H9 (cell line): ENCODE results near the gene PRSS21. TPM values are rescaled to one million over a fixed set of nuclear protein-coding genes. Genes with fewer than 3 reads are reported as not detected.
A peak's percentile ranks its signal among the peaks of the same experiment; 100 is the strongest.

Experiments used
- DNase-seq: peaks from one replicate; pipeline ENCODE4 v3.0.0-alpha.2; 2017
- H2AFZ ChIP-seq: one replicate; pipeline ENCODE4 v1.6.1; 2013; ENCODE audit warnings: mild to moderate bottlenecking, low read length, control low read depth, moderate library complexity
- H2AK5ac ChIP-seq: 2 replicates; pipeline ENCODE4 v1.6.1; 2013; ENCODE audit warnings: low read length, control low read depth, mixed read lengths; ENCODE audit not compliant: insufficient read length
- H2BK120ac ChIP-seq: one replicate; pipeline ENCODE4 v1.6.1; 2013; ENCODE audit warnings: low read depth, mild to moderate bottlenecking, low read length, control low read depth, inconsistent platforms; ENCODE audit not compliant: poor library complexity, severe bottlenecking
- H2BK12ac ChIP-seq: 2 replicates; pipeline ENCODE4 v1.6.1; 2013; ENCODE audit warnings: low read length, control low read depth, mixed read lengths, low read depth; ENCODE audit not compliant: insufficient read length
- H2BK15ac ChIP-seq: 2 replicates; pipeline ENCODE4 v1.6.1; 2013; ENCODE audit warnings: low read depth, low read length, control low read depth
- H2BK20ac ChIP-seq: one replicate; pipeline ENCODE4 v1.6.1; 2013; ENCODE audit warnings: low read depth, mild to moderate bottlenecking, low read length, control low read depth, inconsistent platforms; ENCODE audit not compliant: poor library complexity, severe bottlenecking
- H2BK5ac ChIP-seq: 2 replicates; pipeline ENCODE4 v1.6.1; 2013; ENCODE audit warnings: low read length, control low read depth, mixed read lengths; ENCODE audit not compliant: insufficient read length
- H3K14ac ChIP-seq: 2 replicates; pipeline ENCODE4 v1.6.1; 2013; ENCODE audit warnings: low read length, control low read depth; ENCODE audit not compliant: insufficient read depth
- H3K18ac ChIP-seq: 2 replicates; pipeline ENCODE4 v1.6.1; 2013; ENCODE audit warnings: low read depth, mild to moderate bottlenecking, mixed read lengths, low read length, control low read depth; ENCODE audit not compliant: insufficient read length
- H3K23ac ChIP-seq: 2 replicates; pipeline ENCODE4 v1.6.1; 2013; ENCODE audit warnings: low read length, control low read depth, mixed read lengths, low read depth; ENCODE audit not compliant: insufficient read length
- H3K23me2 ChIP-seq: 2 replicates; pipeline ENCODE4 v1.6.1; 2013; ENCODE audit warnings: low read depth, mild to moderate bottlenecking, mixed read lengths, low read length, control low read depth; ENCODE audit not compliant: insufficient read length, poor library complexity, severe bottlenecking
- H3K27ac ChIP-seq: 2 replicates; pipeline ENCODE4 v1.5.1; 2013; ENCODE audit warnings: low read length, control low read depth, mixed read lengths, low read depth; ENCODE audit not compliant: insufficient read length
- H3K27me3 ChIP-seq: 2 replicates; pipeline ENCODE4 v1.6.1; 2013; ENCODE audit warnings: low read length, control low read depth, inconsistent platforms; ENCODE audit not compliant: insufficient read depth
- H3K4ac ChIP-seq: 2 replicates; pipeline ENCODE4 v1.6.1; 2013; ENCODE audit warnings: low read depth, mild to moderate bottlenecking, control low read depth, inconsistent platforms, low read length, moderate library complexity
- H3K4me1 ChIP-seq: 2 replicates; pipeline ENCODE4 v1.6.1; 2013; ENCODE audit warnings: low read length, control low read depth, inconsistent platforms; ENCODE audit not compliant: insufficient read depth
- H3K4me2 ChIP-seq: 2 replicates; pipeline ENCODE4 v1.6.1; 2013; ENCODE audit warnings: low read length, control low read depth, mixed read lengths; ENCODE audit not compliant: insufficient read length, insufficient read depth
- H3K56ac ChIP-seq: 2 replicates; pipeline ENCODE4 v1.6.1; 2013; ENCODE audit warnings: low read depth, mild to moderate bottlenecking, mixed read lengths, low read length, control low read depth; ENCODE audit not compliant: insufficient read length
- H3K79me1 ChIP-seq: 2 replicates; pipeline ENCODE4 v1.6.1; 2013; ENCODE audit warnings: low read depth, mild to moderate bottlenecking, moderate library complexity, low read length, control low read depth, inconsistent platforms; ENCODE audit not compliant: insufficient read depth, poor library complexity, severe bottlenecking
- H3K79me2 ChIP-seq: 2 replicates; pipeline ENCODE4 v1.6.1; 2013; ENCODE audit warnings: low read length, control low read depth, inconsistent platforms; ENCODE audit not compliant: insufficient read depth
- H3K9ac ChIP-seq: 2 replicates; pipeline ENCODE4 v1.6.1; 2013; ENCODE audit warnings: low read length, control low read depth, mixed read lengths; ENCODE audit not compliant: insufficient read length; ENCODE audit errors: extremely low read depth
- H3K9me3 ChIP-seq: one replicate; pipeline ENCODE4 v1.6.1; 2013; ENCODE audit warnings: low read depth, low read length, inconsistent platforms; ENCODE audit not compliant: control insufficient read depth
- H3T11ph ChIP-seq: one replicate; pipeline ENCODE4 v1.6.1; 2013; ENCODE audit warnings: mild to moderate bottlenecking, low read length, control low read depth, inconsistent platforms
- H4K20me1 ChIP-seq: one replicate; pipeline ENCODE4 v1.6.1; 2013; ENCODE audit not compliant: control insufficient read depth, insufficient read length, insufficient read depth
- H4K5ac ChIP-seq: 2 replicates; pipeline ENCODE4 v1.6.1; 2013; ENCODE audit warnings: low read depth, mild to moderate bottlenecking, mixed read lengths, low read length, control low read depth; ENCODE audit not compliant: insufficient read length
- H4K8ac ChIP-seq: replicated peaks from 2 replicates; pipeline ENCODE4 v1.6.1; 2013; ENCODE audit warnings: low read length, control low read depth, mixed read lengths, low read depth; ENCODE audit not compliant: insufficient read length
- H4K91ac ChIP-seq: 2 replicates; pipeline ENCODE4 v1.6.1; 2013; ENCODE audit warnings: low read depth, mild to moderate bottlenecking, moderate library complexity, mixed read lengths, low read length, control low read depth; ENCODE audit not compliant: insufficient read length
- H3K27ac Mint-ChIP-seq, 3 experiments: 2 replicates in 2 of 3; 3 replicates in 1 of 3; pipeline ENCODE4 v1.8.0; 2020 to 2021; ENCODE audit warnings: mixed read lengths in 3 of 3, mild to moderate bottlenecking in 1 of 3, moderate library complexity in 1 of 3
- H3K27me3 Mint-ChIP-seq: 2 replicates; pipeline ENCODE4 v1.8.0; 2021; ENCODE audit warnings: low read depth, mild to moderate bottlenecking, moderate library complexity, mixed read lengths
- H3K36me3 Mint-ChIP-seq, 3 experiments: 2 replicates in 2 of 3; 3 replicates in 1 of 3; pipeline ENCODE4 v1.8.0; 2020 to 2021; ENCODE audit warnings: low read depth in 3 of 3, mixed read lengths in 3 of 3; ENCODE audit not compliant: insufficient read depth in 1 of 3
- H3K4me1 Mint-ChIP-seq, 2 experiments: 2 replicates each; pipeline ENCODE4 v1.8.0; 2020; ENCODE audit warnings: mixed read lengths in 2 of 2
- H3K4me3 Mint-ChIP-seq, 2 experiments: 2 replicates in 1 of 2; 3 replicates in 1 of 2; pipeline ENCODE4 v1.8.0; 2020 to 2021; ENCODE audit warnings: mild to moderate bottlenecking in 2 of 2, mixed read lengths in 2 of 2, moderate library complexity in 1 of 2
- H3K9me3 Mint-ChIP-seq, 2 experiments: 2 replicates in 1 of 2; 3 replicates in 1 of 2; pipeline ENCODE4 v1.8.0; 2020; ENCODE audit warnings: mild to moderate bottlenecking in 2 of 2, mixed read lengths in 2 of 2, moderate library complexity in 1 of 2
- CTCF ChIP-seq: fragments of 200-600 bp; sonication (generic); conservative IDR thresholded peaks from 3 replicates; pipeline ENCODE4 v1.8.0; 2021; ENCODE audit warnings: antibody characterized with exemption, mild to moderate bottlenecking
- WGBS: extraction: QIAGEN DNeasy Blood & Tissue Kit; methylation state at CpG from one replicate; pipeline ENCODE4 v1.1.7; 2013; ENCODE audit warnings: missing lambda C conversion rate, low lambda C conversion rate, mixed read lengths; ENCODE audit not compliant: insufficient read length; ENCODE audit errors: extremely low coverage; 5-methylcytosine and 5-hydroxymethylcytosine counted together
- total RNA-seq: library from RNA; stranded (reverse); gene quantifications from 2 replicates; pipeline ENCODE4 v1.2.1, GENCODE V29; 2021

PRSS21 gene
- total RNA-seq, 1 experiment from 2014 or later, result not detected

- DNase-seq, result peak; percentile 74
- H3K27ac Mint-ChIP-seq, result no peak within 1 kb of the TSS
- Histone ChIP-seq H3K27ac (no peak within 1 kb of the TSS), H3K27me3 (no peaks in the 10 kb centered on the region), H4K91ac (no peak within 1 kb of the TSS), H2BK20ac (no peak within 1 kb of the TSS), H2BK12ac (no peak within 1 kb of the TSS), H3K4ac (no peak within 1 kb of the TSS), H2BK15ac (no peak within 1 kb of the TSS), H2BK5ac (no peak within 1 kb of the TSS), H2BK120ac (no peak within 1 kb of the TSS), H2AK5ac (no peak within 1 kb of the TSS), H3K18ac (no peak within 1 kb of the TSS), H3K14ac (no peak within 1 kb of the TSS), H4K5ac (no peak within 1 kb of the TSS), H3K56ac (no peak within 1 kb of the TSS), H3K79me2 (no peaks in the 10 kb centered on the region), H3K9me3 (no peaks in the 10 kb centered on the region), H3K23me2 (peaks cover 5% of the 10 kb centered on the region), H2AFZ (no peak within 1 kb of the TSS), H3K4me1 (no peaks in the 10 kb centered on the region), H3K9ac (no peak within 1 kb of the TSS), H3K23ac (no peak within 1 kb of the TSS), H3K79me1 (no peaks in the 10 kb centered on the region), H3T11ph (no peak within 1 kb of the TSS), H4K8ac (no peak within 1 kb of the TSS), H4K20me1 (no peaks in the 10 kb centered on the region), H3K4me2 (peak within 1 kb of the TSS; percentile 81)
- peaks cover 2 to 11% (median 10%) of the 10 kb centered on the region in 3 experiments for H3K36me3 Mint-ChIP-seq
- WGBS, result no CpG with 5 or more reads among the region's 42 CpGs
- TF ChIP-seq CTCF, result no peak
- H3K4me3 Mint-ChIP-seq, result peak within 1 kb of the TSS; percentile 63 to 81
- H3K4me1 Mint-ChIP-seq, result peaks cover 5 to 7% of the 10 kb centered on the region in 2 experiments; a peak in 3 of 4 replicates
- H3K9me3 Mint-ChIP-seq, result peaks cover 20 to 26% of the 10 kb centered on the region in 2 experiments
- H3K27me3 Mint-ChIP-seq, result peaks cover 34% of the 10 kb centered on the region
These were observed 40.6 kb downstream of the PRSS21 start, which contains the start of gene PRSS22 for GRCh38 chr16:2857451-2858244. PRSS22 (minus strand) TSS chr16:2858170; CDS start chr16:2858104, 66 bp downstream.
